ENCODE measurements around the gene SYCE3. TPM values are rescaled to one million over a fixed set of nuclear protein-coding genes. Genes with fewer than 3 reads are reported as not detected.

The SYCE3 gene
- total and polyA plus RNA-seq, 9 of the 15 experiments (the other 6 are each of a cell fraction or from before 2014, with no cell fraction given) = 0.56 TPM; not detected in 8

DNA sequence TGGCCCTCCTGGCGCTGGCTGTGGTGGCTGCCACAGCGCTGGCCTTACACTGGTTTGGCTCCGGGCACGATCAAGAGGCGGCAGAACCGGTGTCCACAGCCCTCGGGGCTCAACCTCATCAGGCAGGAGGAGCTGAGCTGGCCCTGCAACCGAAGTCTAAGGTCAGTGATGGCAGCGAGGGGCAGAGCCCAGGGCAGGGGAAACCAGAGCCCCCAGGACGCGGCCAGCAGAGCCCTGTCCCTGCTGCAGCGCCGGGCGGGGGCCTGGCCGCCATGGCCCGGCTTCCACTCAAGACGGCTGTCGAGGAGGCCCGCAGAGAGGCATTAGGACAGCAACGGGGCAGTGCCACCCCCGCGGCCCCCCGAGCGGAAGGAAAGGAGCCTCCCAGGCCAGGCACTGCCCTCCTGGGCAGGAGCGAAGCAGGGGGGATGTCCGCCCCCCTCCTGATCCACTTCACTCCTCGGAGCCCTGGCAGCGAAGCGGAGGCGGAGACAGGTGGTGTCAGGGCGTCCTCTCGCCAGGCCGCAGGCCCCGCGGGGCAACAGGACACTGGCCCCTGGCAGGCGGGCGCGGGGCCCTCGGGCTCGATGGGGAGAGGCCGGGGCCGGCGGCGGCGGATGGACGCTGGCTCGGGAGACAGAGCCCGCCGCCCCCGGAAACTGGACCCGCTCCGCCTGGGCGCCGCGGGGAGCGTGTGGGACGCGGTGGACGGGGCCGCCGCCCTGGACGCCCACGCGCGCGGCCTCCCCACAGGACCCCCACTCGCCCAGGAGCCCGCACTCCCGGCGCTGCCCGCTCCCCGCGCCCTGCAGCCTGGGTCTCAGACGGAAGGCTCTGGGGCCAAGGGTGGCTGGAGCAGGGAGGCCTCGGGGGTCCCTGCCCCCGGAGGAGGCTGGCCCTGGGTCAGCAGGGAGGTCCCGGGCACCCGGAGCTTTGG, 16.1 kb downstream of the SYCE3 start:
- Histone ChIP-seq H3K27ac (ENCODE audit: extremely low read depth, low read depth, low read length) (no peak overlapping the region), H3K79me2 (ENCODE audit: control insufficient read depth, insufficient read depth, low read length) (no peaks in the 10 kb centered on the region), H3K4me1 (replicated peaks in 1 of 2; ENCODE audit: control insufficient read depth in 2 of 2, insufficient read depth in 2 of 2, low read length in 2 of 2) (peaks cover 0 to 38% of the 10 kb centered on the region in 2 experiments; a peak in 3 of 5 replicates), H3K9me1 (ENCODE audit: control insufficient read depth, insufficient read depth, low read length) (no peaks in the 10 kb centered on the region), H3K9me3 (replicated peaks; ENCODE audit: control insufficient read depth, insufficient read depth, low read depth, low read length) (no peaks in the 10 kb centered on the region), H2AFZ (ENCODE audit: low read depth, low read length) (no peak overlapping the region), H4K20me1 (replicated peaks; ENCODE audit: control insufficient read depth, insufficient read depth, low read length) (no peaks in the 10 kb centered on the region), H3K36me3 (ENCODE audit: control insufficient read depth, insufficient read depth, low read length) (no peaks in the 10 kb centered on the region), H3K9ac (ENCODE audit: insufficient read depth in 1 of 2, low read depth in 2 of 2, low read length in 2 of 2) (no peak overlapping the region), H3K4me2 (ENCODE audit: insufficient read depth, low read length) (no peak overlapping the region), H3K4me3 (no peak overlapping the region), H3K27me3 (ENCODE audit: control insufficient read depth in 2 of 2, insufficient read depth in 2 of 2, low read length in 2 of 2) (peaks cover 0 to 6% of the 10 kb centered on the region in 2 experiments; a peak in 1 of 5 replicates)
- FAIRE-seq = no peak
- CTCF ChIA-PET (ENCODE audit: low intra/inter-chr PET ratio) = no interaction called here
- in situ Hi-C loops (cut with MboI) (no loop called here), intact Hi-C loops (cut with micrococcal nuclease) (no loop called here)
- WGBS (ENCODE audit: insufficient coverage, low coverage, missing lambda C conversion rate) = 54% methylated on average over 33 of the region's 78 CpGs
- DNase-seq (ENCODE audit: extremely low read depth in 1 of 4, low spot score in 3 of 4) = peak in 2 of 4 experiments; percentile 43 to 44
- POLR2A ChIA-PET = interaction anchor here (0.6 kb wide), 1 partner anchor 308 kb away, joined by 4 read pairs; no protein-coding TSS in a partner anchor
- ATAC-seq = no peak
- BruUV-seq (replicated peaks) = no TSS peak
- TF ChIP-seq POLR2G (IDR thresholded peaks at IDR 0.05; ENCODE audit: low read depth, low read length) (peak; percentile 8; the same call in 1 of the 2 replicates), SMAD4 (CRISPR knock-in tag; conservative IDR thresholded peaks at IDR 0.05) (0 out of 2 replicates have a peak, but pooled peaks have one; percentile 20), NELFE (IDR thresholded peaks at IDR 0.05; ENCODE audit: insufficient read depth, insufficient read length) (no peak), ZNF780A (CRISPR knock-in tag; IDR thresholded peaks at IDR 0.05) (no peak), BRCA1 (IDR thresholded peaks at IDR 0.05) (no peak), BRCA1 (CRISPR knock-in tag; IDR thresholded peaks at IDR 0.05) (no peak)
- TF ChIP-seq, protein P1, sequence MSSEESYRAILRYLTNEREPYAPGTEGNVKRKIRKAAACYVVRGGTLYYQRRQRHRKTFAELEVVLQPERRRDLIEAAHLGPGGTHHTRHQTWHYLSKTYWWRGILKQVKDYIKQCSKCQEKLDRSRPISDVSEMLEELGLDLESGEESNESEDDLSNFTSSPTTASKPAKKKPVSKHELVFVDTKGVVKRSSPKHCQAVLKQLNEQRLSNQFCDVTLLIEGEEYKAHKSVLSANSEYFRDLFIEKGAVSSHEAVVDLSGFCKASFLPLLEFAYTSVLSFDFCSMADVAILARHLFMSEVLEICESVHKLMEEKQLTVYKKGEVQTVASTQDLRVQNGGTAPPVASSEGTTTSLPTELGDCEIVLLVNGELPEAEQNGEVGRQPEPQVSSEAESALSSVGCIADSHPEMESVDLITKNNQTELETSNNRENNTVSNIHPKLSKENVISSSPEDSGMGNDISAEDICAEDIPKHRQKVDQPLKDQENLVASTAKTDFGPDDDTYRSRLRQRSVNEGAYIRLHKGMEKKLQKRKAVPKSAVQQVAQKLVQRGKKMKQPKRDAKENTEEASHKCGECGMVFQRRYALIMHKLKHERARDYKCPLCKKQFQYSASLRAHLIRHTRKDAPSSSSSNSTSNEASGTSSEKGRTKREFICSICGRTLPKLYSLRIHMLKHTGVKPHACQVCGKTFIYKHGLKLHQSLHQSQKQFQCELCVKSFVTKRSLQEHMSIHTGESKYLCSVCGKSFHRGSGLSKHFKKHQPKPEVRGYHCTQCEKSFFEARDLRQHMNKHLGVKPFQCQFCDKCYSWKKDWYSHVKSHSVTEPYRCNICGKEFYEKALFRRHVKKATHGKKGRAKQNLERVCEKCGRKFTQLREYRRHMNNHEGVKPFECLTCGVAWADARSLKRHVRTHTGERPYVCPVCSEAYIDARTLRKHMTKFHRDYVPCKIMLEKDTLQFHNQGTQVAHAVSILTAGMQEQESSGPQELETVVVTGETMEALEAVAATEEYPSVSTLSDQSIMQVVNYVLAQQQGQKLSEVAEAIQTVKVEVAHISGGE (CRISPR knock-in tag; IDR thresholded peaks at IDR 0.05) = 0 out of 6 replicates have a peak, but pooled peaks of 1 of the 3 experiments have one; percentile 18
- TF ChIP-seq, protein P2, sequence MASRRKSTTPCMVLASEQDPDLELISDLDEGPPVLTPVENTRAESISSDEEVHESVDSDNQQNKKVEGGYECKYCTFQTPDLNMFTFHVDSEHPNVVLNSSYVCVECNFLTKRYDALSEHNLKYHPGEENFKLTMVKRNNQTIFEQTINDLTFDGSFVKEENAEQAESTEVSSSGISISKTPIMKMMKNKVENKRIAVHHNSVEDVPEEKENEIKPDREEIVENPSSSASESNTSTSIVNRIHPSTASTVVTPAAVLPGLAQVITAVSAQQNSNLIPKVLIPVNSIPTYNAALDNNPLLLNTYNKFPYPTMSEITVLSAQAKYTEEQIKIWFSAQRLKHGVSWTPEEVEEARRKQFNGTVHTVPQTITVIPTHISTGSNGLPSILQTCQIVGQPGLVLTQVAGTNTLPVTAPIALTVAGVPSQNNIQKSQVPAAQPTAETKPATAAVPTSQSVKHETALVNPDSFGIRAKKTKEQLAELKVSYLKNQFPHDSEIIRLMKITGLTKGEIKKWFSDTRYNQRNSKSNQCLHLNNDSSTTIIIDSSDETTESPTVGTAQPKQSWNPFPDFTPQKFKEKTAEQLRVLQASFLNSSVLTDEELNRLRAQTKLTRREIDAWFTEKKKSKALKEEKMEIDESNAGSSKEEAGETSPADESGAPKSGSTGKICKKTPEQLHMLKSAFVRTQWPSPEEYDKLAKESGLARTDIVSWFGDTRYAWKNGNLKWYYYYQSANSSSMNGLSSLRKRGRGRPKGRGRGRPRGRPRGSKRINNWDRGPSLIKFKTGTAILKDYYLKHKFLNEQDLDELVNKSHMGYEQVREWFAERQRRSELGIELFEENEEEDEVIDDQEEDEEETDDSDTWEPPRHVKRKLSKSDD (conservative IDR thresholded peaks at IDR 0.05; ENCODE audit: low read length) = no peak

Measured in K562 (cell line).